Activated T-cell treated with anti-CD3 and anti-CD28 coated beads for 1 hour (primary cell): ENCODE measurements around the gene LEPROT.

ENCODE experiments used
- DNase-seq: peaks from one replicate; pipeline ENCODE4 v3.0.0-alpha.2; 2020; ENCODE audit warnings: low read depth

The LEPROT gene

DNA sequence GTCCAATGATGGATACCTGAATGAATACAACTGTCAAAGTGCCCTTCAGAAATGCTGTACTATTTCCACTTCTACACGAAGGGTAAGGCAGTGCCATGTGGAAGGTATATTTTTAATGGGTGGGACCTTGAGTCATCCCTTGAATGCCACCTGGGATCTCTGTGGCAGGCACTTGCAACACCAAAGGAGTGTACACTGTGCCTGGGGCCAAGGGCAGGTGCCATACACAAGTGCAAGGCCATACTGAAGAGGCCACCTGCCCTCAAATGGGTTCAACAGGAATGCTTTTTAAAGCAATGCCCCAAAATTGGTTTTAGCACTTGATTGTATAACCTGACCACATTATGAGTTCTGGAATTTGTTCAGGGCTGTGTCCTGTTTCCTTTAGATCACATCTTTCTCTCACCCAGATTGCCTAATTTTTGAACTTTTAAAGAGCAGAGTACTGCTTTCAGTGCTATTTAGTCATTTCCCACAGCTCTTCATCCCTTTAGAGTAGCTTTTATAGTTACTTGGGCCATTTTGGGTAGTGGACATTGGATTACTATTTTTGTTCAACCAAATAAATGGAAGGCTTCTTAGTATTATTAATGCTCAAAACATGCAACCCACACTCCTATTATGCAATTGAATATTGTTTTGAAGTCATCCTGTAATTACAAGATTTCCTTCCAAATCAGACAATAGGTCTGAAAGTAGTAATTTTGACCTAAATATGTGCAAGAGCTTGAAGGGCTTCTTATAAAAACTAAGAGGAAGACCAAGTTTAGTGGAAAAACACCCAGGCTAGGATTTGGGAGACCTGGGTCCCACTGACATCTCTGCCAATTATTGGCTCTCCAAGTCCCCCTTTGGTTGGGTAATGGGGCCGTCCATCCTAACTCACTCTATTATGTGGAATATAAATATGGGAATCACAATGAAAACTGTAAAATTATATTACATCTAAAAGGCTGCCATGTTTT, 57.2 kb downstream of the LEPROT start:
- DNase-seq, result no peak

GRCh38 chr1:65478379-65479026, 58.0 kb downstream of the LEPROT start:
- no peak for DNase-seq

GRCh38 chr1:65479554-65480204, 59.2 kb downstream of the LEPROT start:
- no peak for DNase-seq

DNA sequence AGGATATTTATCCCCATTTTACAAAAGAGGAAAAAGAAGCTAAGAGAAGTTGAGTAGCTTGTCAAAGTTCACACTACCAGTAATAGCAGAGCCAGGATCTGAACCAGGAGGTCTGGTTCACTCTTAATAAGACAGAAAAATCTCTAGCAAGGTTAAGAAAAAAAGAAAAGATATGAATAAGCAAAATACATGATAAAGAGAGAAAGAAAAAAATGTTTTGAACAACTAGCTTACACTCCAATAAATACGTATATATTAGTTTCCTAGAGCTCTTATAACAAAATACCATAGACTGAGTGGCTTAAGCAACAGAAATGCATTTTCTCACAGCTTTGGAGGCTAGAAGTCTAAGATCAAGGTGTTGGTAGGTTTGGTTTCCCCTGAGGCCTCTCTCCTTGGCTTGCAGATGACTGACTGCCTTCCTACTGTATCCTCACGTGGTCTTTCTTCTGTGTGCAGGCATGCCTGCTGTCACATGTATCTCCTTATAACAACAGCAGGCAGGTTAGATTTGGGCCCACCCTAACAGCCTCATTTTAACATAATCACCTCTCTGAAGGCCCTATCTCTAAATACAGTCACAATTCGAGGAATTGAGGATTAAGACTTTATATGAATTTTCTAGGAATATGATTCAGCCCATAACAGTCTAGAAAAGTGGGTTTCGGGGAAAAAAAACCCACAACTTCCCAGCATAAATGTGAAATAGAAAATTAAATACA, 60.4 kb downstream of the LEPROT start:
- DNase-seq, result no peak

GRCh38 chr1:65483993-65484754, 63.7 kb downstream of the LEPROT start:
- no peak for DNase-seq
